Esophagus muscularis mucosa (tissue), 4 donors: Measurements from ENCODE around the gene SLC25A3. TPM values are rescaled to one million over a fixed set of nuclear protein-coding genes. Genes with fewer than 3 reads are reported as not detected.
"Not testable (repeated sequence)": the region's sequence is repeated elsewhere in the genome, so short reads cannot be mapped to it uniquely, and the experiment has no call there.

Source experiments
- DNase-seq: peaks from one replicate; pipeline ENCODE4 v3.0.0-alpha.2; 2017; ENCODE audit errors: extremely low spot score
- H3K27ac ChIP-seq, 4 donors: fragments of 200-600 bp; sonication (generic); replicated peaks in 1 of 4; 1 replicate in 3 of 4; 2 replicates in 1 of 4; pipeline ENCODE4 v1.5.1; 2016 to 2019; ENCODE audit warnings: mild to moderate bottlenecking in 1 of 4
- H3K27me3 ChIP-seq, 4 donors: fragments of 200-600 bp; sonication (generic); one replicate each; pipeline versions ENCODE4 v1.5.1 to v1.6.0; 2016 to 2019
- H3K36me3 ChIP-seq, 4 donors: fragments of 200-600 bp; sonication (generic); one replicate each; pipeline ENCODE4 v1.5.1; 2016 to 2019
- H3K4me1 ChIP-seq, 4 donors: fragments of 200-600 bp; sonication (generic); one replicate each; pipeline ENCODE4 v1.5.1; 2016 to 2019
- H3K4me3 ChIP-seq, 4 donors: fragments of 200-600 bp; sonication (generic); 1 replicate in 2 of 4; 2 replicates in 2 of 4; pipeline ENCODE4 v1.5.1; 2016 to 2019; ENCODE audit warnings: mild to moderate bottlenecking in 4 of 4, moderate library complexity in 1 of 4
- H3K9me3 ChIP-seq, 4 donors: fragments of 200-600 bp; sonication (generic); 1 replicate in 3 of 4; 2 replicates in 1 of 4; pipeline ENCODE4 v1.5.1; 2016 to 2019
- CTCF ChIP-seq, 3 experiments: fragments of 200-600 bp in 2 of 3; fragments of 450-650 bp in 1 of 3; sonication (generic) in 2 of 3; IDR thresholded peaks; one replicate each; pipeline ENCODE4 v1.5.1; 2017 to 2019; ENCODE audit warnings: antibody characterized with exemption in 3 of 3, mild to moderate bottlenecking in 2 of 3, moderate library complexity in 1 of 3
- EP300 ChIP-seq: sonication (generic); formaldehyde crosslinking; IDR thresholded peaks from one replicate; pipeline ENCODE4 v1.6.1; 2017; ENCODE audit warnings: antibody characterized with exemption
- POLR2A ChIP-seq: fragments of 450-650 bp; IDR thresholded peaks from one replicate; pipeline ENCODE4 v1.6.1; 2017; ENCODE audit warnings: antibody characterized with exemption, moderate library complexity, mild to moderate bottlenecking, low read depth
- POLR2AphosphoS5 ChIP-seq, 2 donors: sonication (generic); formaldehyde crosslinking; IDR thresholded peaks; one replicate each; pipeline ENCODE4 v1.6.1; 2017; ENCODE audit warnings: antibody characterized with exemption in 2 of 2
- WGBS: methylation state at CpG from one replicate; pipeline ENCODE4 v1.1.5; 2018; 5-methylcytosine and 5-hydroxymethylcytosine counted together
- intact Hi-C: fragments of 100-400 bp; cut with DNase I; formaldehyde crosslinking; loops from one replicate; pipeline ENCODE4 v1.15.1; 2023
- total RNA-seq, 4 donors: library from RNA; depleted of rRNA; stranded (reverse); fragments of >200 nt; gene quantifications; one replicate each; pipeline versions ENCODE4 v1.1.0 to v1.2.1, GENCODE V29; 2016

SLC25A3 gene
- total RNA-seq, 4 donors from 2014 or later, result 505 to 652 (median 520) TPM

- 97% methylated on average over 3 of the region's 3 CpGs for WGBS
- intact Hi-C loops, result no loop called here
Observed at GRCh38 chr12:98551787-98552186, 41.7 kb upstream of the SLC25A3 start.

GRCh38 chr12:98558097-98558496 lies 35.4 kb upstream of the SLC25A3 start:
- intact Hi-C loops, result not testable (repeated sequence)
- 92% methylated on average over 4 of the region's 4 CpGs for WGBS

More at GRCh38 chr12:98551787-98552186, 41.7 kb upstream of the SLC25A3 start:
- Histone ChIP-seq H3K27ac (no peak overlapping the region), H3K9me3 (no peaks in the 10 kb centered on the region), H3K27me3 (no peaks in the 10 kb centered on the region), H3K36me3 (peaks cover 11 to 47% (median 31%) of the 10 kb centered on the region in 4 donors), H3K4me1 (no peaks in the 10 kb centered on the region), H3K4me3 (no peak overlapping the region)
- TF ChIP-seq EP300, result no peak
- no peak for TF ChIP-seq POLR2A
- TF ChIP-seq CTCF (IDR thresholded peaks at IDR 0.05), result no peak
- no peak for TF ChIP-seq POLR2AphosphoS5 (IDR thresholded peaks at IDR 0.05)
- no peak for DNase-seq

GRCh38 chr12:98559666-98560065 lies 33.8 kb upstream of the SLC25A3 start:
- H3K4me1 ChIP-seq, result no peaks in the 10 kb centered on the region
- TF ChIP-seq POLR2AphosphoS5 (IDR thresholded peaks at IDR 0.05) (no peak), POLR2A (no peak), EP300 (no peak), CTCF (IDR thresholded peaks at IDR 0.05) (no peak)
- no peak overlapping the region for H3K27ac ChIP-seq
- intact Hi-C loops, result no loop called here
- H3K27me3 ChIP-seq, result no peaks in the 10 kb centered on the region
- no peak overlapping the region for H3K4me3 ChIP-seq
- peaks cover 0 to 6% (median 0%) of the 10 kb centered on the region in 4 donors for H3K9me3 ChIP-seq
- no peak for DNase-seq
- WGBS, result 96% methylated on average over 1 of the region's 1 CpG
- no peaks in the 10 kb centered on the region for H3K36me3 ChIP-seq

More at GRCh38 chr12:98558097-98558496, 35.4 kb upstream of the SLC25A3 start:
- H3K4me3 ChIP-seq, H3K36me3 ChIP-seq, H3K27ac ChIP-seq, DNase-seq, H3K27me3 ChIP-seq, H3K9me3 ChIP-seq, H3K4me1 ChIP-seq: not testable (repeated sequence)

- H3K4me3 ChIP-seq, result no peak overlapping the region
- no peaks in the 10 kb centered on the region for H3K36me3 ChIP-seq
- H3K4me1 ChIP-seq, result peaks cover 0 to 3% (median 3%) of the 10 kb centered on the region in 4 donors
- peaks cover 0 to 6% (median 0%) of the 10 kb centered on the region in 4 donors for H3K9me3 ChIP-seq
- no peaks in the 10 kb centered on the region for H3K27me3 ChIP-seq
- 92% methylated on average over 3 of the region's 3 CpGs for WGBS
- no peak for DNase-seq
- intact Hi-C loops, result no loop called here
- H3K27ac ChIP-seq, result no peak overlapping the region
- TF ChIP-seq CTCF (IDR thresholded peaks at IDR 0.05) (no peak), POLR2A (no peak), POLR2AphosphoS5 (IDR thresholded peaks at IDR 0.05) (no peak), EP300 (no peak)
Observed at GRCh38 chr12:98561846-98562245, 31.6 kb upstream of the SLC25A3 start.

GRCh38 chr12:98572010-98572409 lies 21.5 kb upstream of the SLC25A3 start:
- DNase-seq, result no peak
- 88% methylated on average over 2 of the region's 2 CpGs for WGBS
- H3K36me3 ChIP-seq, result no peaks in the 10 kb centered on the region
- H3K4me3 ChIP-seq, result no peak overlapping the region
- H3K9me3 ChIP-seq, result no peaks in the 10 kb centered on the region
- peaks cover 0 to 4% (median 0%) of the 10 kb centered on the region in 4 donors for H3K4me1 ChIP-seq
- no peaks in the 10 kb centered on the region for H3K27me3 ChIP-seq
- H3K27ac ChIP-seq, result no peak overlapping the region
- TF ChIP-seq CTCF (IDR thresholded peaks at IDR 0.05) (no peak), POLR2AphosphoS5 (IDR thresholded peaks at IDR 0.05) (no peak)
- intact Hi-C loops, result no loop called here
